ENCODE data around the gene KLHL3.

KLHL3 gene

DNA sequence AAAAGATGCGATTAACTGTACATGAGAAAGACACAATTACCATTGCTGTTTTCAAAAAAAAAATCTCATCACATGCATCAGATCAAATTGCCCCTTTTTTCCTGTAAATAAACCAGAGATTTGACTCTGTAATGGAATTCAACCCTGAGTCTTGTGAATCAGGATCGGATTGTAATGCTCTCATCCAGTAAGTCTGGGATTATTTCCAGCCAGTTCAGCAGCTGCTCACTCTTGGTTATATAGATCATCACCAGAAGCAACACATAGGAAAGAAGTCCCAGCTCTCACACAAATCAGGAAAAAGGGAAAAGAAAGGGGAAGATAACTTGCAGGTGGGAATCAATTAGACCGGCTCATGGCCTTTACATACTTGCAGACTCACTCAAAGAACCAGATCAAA, 138.9 kb downstream of the KLHL3 start:
- Histone ChIP-seq H3K4me3 (ENCODE audit: low read depth, low read length) (no peak overlapping the region), H3K9me3 (ENCODE audit: control insufficient read depth, insufficient read depth, low read depth, low read length) (no peaks in the 10 kb centered on the region), H3K27ac (ENCODE audit: low read depth, low read length) (no peak overlapping the region), H3K27me3 (ENCODE audit: control insufficient read depth, insufficient read depth, low read length) (peaks cover 43% of the 10 kb centered on the region), H3K4me1 (ENCODE audit: control insufficient read depth, insufficient read depth, low read length) (no peaks in the 10 kb centered on the region), H3K36me3 (ENCODE audit: control insufficient read depth, insufficient read depth, low read length) (no peaks in the 10 kb centered on the region), H3K9ac (ENCODE audit: low read length) (no peak overlapping the region)

- Histone ChIP-seq H3K27me3 (ENCODE audit: control insufficient read depth, insufficient read depth, low read length) (peaks cover 43% of the 10 kb centered on the region), H3K4me3 (ENCODE audit: low read depth, low read length) (no peak overlapping the region), H3K4me1 (ENCODE audit: control insufficient read depth, insufficient read depth, low read length) (no peaks in the 10 kb centered on the region)
Observed at GRCh38 chr5:137595396-137596079, 140.4 kb downstream of the KLHL3 start.

GRCh38 chr5:137594717-137595116, 141.2 kb downstream of the KLHL3 start:
- Histone ChIP-seq H3K27ac (ENCODE audit: low read depth, low read length) (no peak overlapping the region), H3K27me3 (ENCODE audit: control insufficient read depth, insufficient read depth, low read length) (peaks cover 38% of the 10 kb centered on the region), H3K36me3 (ENCODE audit: control insufficient read depth, insufficient read depth, low read length) (no peaks in the 10 kb centered on the region), H3K4me3 (ENCODE audit: low read depth, low read length) (no peak overlapping the region), H3K9ac (ENCODE audit: low read length) (no peak overlapping the region), H3K4me1 (ENCODE audit: control insufficient read depth, insufficient read depth, low read length) (no peaks in the 10 kb centered on the region), H3K9me3 (ENCODE audit: control insufficient read depth, insufficient read depth, low read depth, low read length) (no peaks in the 10 kb centered on the region)

More at GRCh38 chr5:137595396-137596079, 140.4 kb downstream of the KLHL3 start:
- H3K9ac ChIP-seq (ENCODE audit: low read length), result no peak overlapping the region
- no peaks in the 10 kb centered on the region for H3K36me3 ChIP-seq (ENCODE audit: control insufficient read depth, insufficient read depth, low read length)
- no peak overlapping the region for H3K27ac ChIP-seq (ENCODE audit: low read depth, low read length)
- no peaks in the 10 kb centered on the region for H3K9me3 ChIP-seq (ENCODE audit: control insufficient read depth, insufficient read depth, low read depth, low read length)

DNA sequence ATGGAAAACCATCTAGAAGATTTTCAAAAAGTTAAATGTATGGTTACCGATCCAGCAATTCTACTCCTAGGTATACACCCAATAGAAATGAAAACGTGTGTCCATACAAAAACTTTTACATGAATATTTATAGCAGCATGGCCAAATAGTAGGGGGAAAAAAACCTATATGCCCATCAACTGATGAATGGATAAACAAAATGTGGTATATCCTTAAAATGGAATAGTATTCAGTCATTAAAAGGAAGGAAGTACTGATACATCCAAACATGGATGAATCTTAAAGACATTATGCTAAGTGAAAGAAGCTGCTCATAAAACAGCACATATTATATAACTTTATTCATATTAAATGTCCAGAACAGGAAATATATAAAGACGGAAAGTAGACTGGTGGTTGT, 143.6 kb downstream of the KLHL3 start:
- Histone ChIP-seq H3K36me3 (ENCODE audit: control insufficient read depth, insufficient read depth, low read length) (no peaks in the 10 kb centered on the region), H3K27me3 (ENCODE audit: control insufficient read depth, insufficient read depth, low read length) (peaks cover 27% of the 10 kb centered on the region; the same call in 1 of the 2 replicates), H3K4me3 (ENCODE audit: low read depth, low read length) (no peak overlapping the region), H3K4me1 (ENCODE audit: control insufficient read depth, insufficient read depth, low read length) (no peaks in the 10 kb centered on the region), H3K9ac (ENCODE audit: low read length) (no peak overlapping the region), H3K27ac (ENCODE audit: low read depth, low read length) (no peak overlapping the region), H3K9me3 (ENCODE audit: control insufficient read depth, insufficient read depth, low read depth, low read length) (no peaks in the 10 kb centered on the region; the same call in 1 of the 2 replicates)

DNA sequence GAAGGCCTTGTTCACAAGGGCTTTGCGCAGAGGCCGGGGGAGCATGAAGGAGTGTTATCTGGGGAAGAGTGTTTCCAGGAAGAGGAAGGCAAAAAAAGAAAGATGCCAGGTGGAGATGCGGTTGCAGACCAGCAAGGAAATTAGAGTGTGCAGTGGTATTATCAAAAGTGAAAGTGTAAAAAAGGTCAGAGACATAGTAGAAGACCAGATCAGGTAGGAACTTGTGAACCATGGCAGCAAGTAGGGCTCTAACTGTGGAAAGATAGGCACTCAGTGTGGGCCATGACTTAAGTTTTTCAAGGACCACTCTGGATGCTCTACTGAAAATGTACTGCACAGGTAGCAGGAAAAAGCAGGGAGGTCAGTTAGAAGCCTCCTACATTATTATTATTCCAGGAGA, 146.7 kb downstream of the KLHL3 start:
- Histone ChIP-seq H3K4me1 (ENCODE audit: control insufficient read depth, insufficient read depth, low read length) (no peaks in the 10 kb centered on the region), H3K27me3 (ENCODE audit: control insufficient read depth, insufficient read depth, low read length) (peaks cover 8% of the 10 kb centered on the region; the same call in 1 of the 2 replicates), H3K4me3 (ENCODE audit: low read depth, low read length) (no peak overlapping the region)

GRCh38 chr5:137587919-137588318, 148.0 kb downstream of the KLHL3 start:
- peaks cover 8% of the 10 kb centered on the region; the same call in 1 of the 2 replicates for H3K27me3 ChIP-seq (ENCODE audit: control insufficient read depth, insufficient read depth, low read length)
- no peak overlapping the region for H3K4me3 ChIP-seq (ENCODE audit: low read depth, low read length)
- no peaks in the 10 kb centered on the region for H3K4me1 ChIP-seq (ENCODE audit: control insufficient read depth, insufficient read depth, low read length)
- no peak overlapping the region for H3K9ac ChIP-seq (ENCODE audit: low read length)
- H3K27ac ChIP-seq (ENCODE audit: low read depth, low read length), result no peak overlapping the region
- peaks cover 14% of the 10 kb centered on the region; the same call in 1 of the 2 replicates for H3K9me3 ChIP-seq (ENCODE audit: control insufficient read depth, insufficient read depth, low read depth, low read length)
- H3K36me3 ChIP-seq (ENCODE audit: control insufficient read depth, insufficient read depth, low read length), result no peaks in the 10 kb centered on the region

More for the DNA sequence above, 146.7 kb downstream of the KLHL3 start:
- Histone ChIP-seq H3K36me3 (ENCODE audit: control insufficient read depth, insufficient read depth, low read length) (no peaks in the 10 kb centered on the region), H3K27ac (ENCODE audit: low read depth, low read length) (no peak overlapping the region), H3K9ac (ENCODE audit: low read length) (no peak overlapping the region), H3K9me3 (ENCODE audit: control insufficient read depth, insufficient read depth, low read depth, low read length) (peaks cover 14% of the 10 kb centered on the region; the same call in 1 of the 2 replicates)

DNA sequence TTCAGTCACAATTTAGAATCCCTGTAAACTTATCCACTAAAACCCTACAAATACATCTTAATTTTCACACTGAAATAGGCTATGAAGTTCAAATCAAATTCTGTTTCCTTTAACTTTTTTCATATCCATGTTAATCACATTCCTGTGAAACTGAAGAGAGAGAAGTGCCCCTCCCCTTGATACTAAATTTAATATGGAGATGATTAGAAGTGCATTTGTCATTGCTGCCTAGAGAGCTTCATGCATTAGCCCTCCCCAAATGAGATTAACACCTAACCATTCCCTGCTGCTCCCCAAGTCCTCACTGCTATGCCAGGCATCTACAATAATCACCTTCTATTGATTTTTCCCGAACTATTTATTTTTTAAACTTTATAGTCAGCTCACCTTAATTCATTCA, 151.6 kb downstream of the KLHL3 start:
- Histone ChIP-seq H3K4me3 (ENCODE audit: low read depth, low read length) (no peak overlapping the region), H3K9me3 (ENCODE audit: control insufficient read depth, insufficient read depth, low read depth, low read length) (peaks cover 14% of the 10 kb centered on the region; the same call in 1 of the 2 replicates), H3K4me1 (ENCODE audit: control insufficient read depth, insufficient read depth, low read length) (no peaks in the 10 kb centered on the region)

GRCh38 chr5:137583129-137583528, 152.8 kb downstream of the KLHL3 start:
- Histone ChIP-seq H3K9ac (ENCODE audit: low read length) (no peak overlapping the region), H3K9me3 (ENCODE audit: control insufficient read depth, insufficient read depth, low read depth, low read length) (peaks cover 14% of the 10 kb centered on the region; the same call in 1 of the 2 replicates), H3K4me3 (ENCODE audit: low read depth, low read length) (no peak overlapping the region), H3K4me1 (ENCODE audit: control insufficient read depth, insufficient read depth, low read length) (no peaks in the 10 kb centered on the region), H3K27ac (ENCODE audit: low read depth, low read length) (no peak overlapping the region), H3K27me3 (ENCODE audit: control insufficient read depth, insufficient read depth, low read length) (peaks cover 3% of the 10 kb centered on the region; the same call in 1 of the 2 replicates), H3K36me3 (ENCODE audit: control insufficient read depth, insufficient read depth, low read length) (no peaks in the 10 kb centered on the region)

More for the DNA sequence above, 151.6 kb downstream of the KLHL3 start:
- Histone ChIP-seq H3K27ac (ENCODE audit: low read depth, low read length) (no peak overlapping the region), H3K9ac (ENCODE audit: low read length) (no peak overlapping the region), H3K36me3 (ENCODE audit: control insufficient read depth, insufficient read depth, low read length) (no peaks in the 10 kb centered on the region), H3K27me3 (ENCODE audit: control insufficient read depth, insufficient read depth, low read length) (peaks cover 8% of the 10 kb centered on the region; the same call in 1 of the 2 replicates)

- Histone ChIP-seq H3K4me3 (ENCODE audit: low read depth, low read length) (no peak overlapping the region), H3K27me3 (ENCODE audit: control insufficient read depth, insufficient read depth, low read length) (no peaks in the 10 kb centered on the region; the same call in 1 of the 2 replicates), H3K9me3 (ENCODE audit: control insufficient read depth, insufficient read depth, low read depth, low read length) (peaks cover 14% of the 10 kb centered on the region; the same call in 1 of the 2 replicates), H3K27ac (ENCODE audit: low read depth, low read length) (no peak overlapping the region), H3K4me1 (ENCODE audit: control insufficient read depth, insufficient read depth, low read length) (no peaks in the 10 kb centered on the region), H3K36me3 (ENCODE audit: control insufficient read depth, insufficient read depth, low read length) (no peaks in the 10 kb centered on the region), H3K9ac (ENCODE audit: low read length) (no peak overlapping the region)
Observed at GRCh38 chr5:137582218-137582617, 153.7 kb downstream of the KLHL3 start.

DNA sequence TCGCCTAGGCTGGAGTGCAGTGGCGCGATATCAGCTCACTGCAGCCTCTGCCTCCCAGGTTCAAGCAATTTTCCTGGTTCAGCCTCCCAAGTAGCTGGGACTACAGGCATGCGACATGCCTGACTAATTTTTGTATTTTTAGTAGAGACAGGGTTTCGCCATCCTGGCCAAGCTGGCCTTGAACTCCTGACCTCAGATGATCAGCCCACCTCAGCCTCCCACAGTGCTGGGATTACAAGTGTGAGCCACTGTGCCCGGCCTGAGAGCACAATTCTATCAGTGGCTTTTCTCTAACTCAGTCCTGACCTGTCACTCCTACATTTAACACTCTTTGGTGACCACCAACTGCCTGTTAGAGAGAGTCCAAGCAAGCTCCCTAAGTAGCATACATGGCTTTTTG, 154.1 kb downstream of the KLHL3 start:
- peaks cover 14% of the 10 kb centered on the region; the same call in 1 of the 2 replicates for H3K9me3 ChIP-seq (ENCODE audit: control insufficient read depth, insufficient read depth, low read depth, low read length)
- H3K4me3 ChIP-seq (ENCODE audit: low read depth, low read length), result no peak overlapping the region
- H3K9ac ChIP-seq (ENCODE audit: low read length), result no peak overlapping the region
- no peaks in the 10 kb centered on the region; the same call in 1 of the 2 replicates for H3K27me3 ChIP-seq (ENCODE audit: control insufficient read depth, insufficient read depth, low read length)
- no peak overlapping the region for H3K27ac ChIP-seq (ENCODE audit: low read depth, low read length)
- no peaks in the 10 kb centered on the region for H3K4me1 ChIP-seq (ENCODE audit: control insufficient read depth, insufficient read depth, low read length)
- no peaks in the 10 kb centered on the region for H3K36me3 ChIP-seq (ENCODE audit: control insufficient read depth, insufficient read depth, low read length)

GRCh38 chr5:137580030-137580429, 155.9 kb downstream of the KLHL3 start:
- Histone ChIP-seq H3K9me3 (ENCODE audit: control insufficient read depth, insufficient read depth, low read depth, low read length) (0 out of 2 replicates have a peak, but pooled peaks cover 1% of the 10 kb centered on the region), H3K9ac (ENCODE audit: low read length) (no peak overlapping the region), H3K36me3 (ENCODE audit: control insufficient read depth, insufficient read depth, low read length) (no peaks in the 10 kb centered on the region), H3K27ac (ENCODE audit: low read depth, low read length) (no peak overlapping the region), H3K4me3 (ENCODE audit: low read depth, low read length) (no peak overlapping the region), H3K4me1 (ENCODE audit: control insufficient read depth, insufficient read depth, low read length) (no peaks in the 10 kb centered on the region), H3K27me3 (ENCODE audit: control insufficient read depth, insufficient read depth, low read length) (no peaks in the 10 kb centered on the region; the same call in 1 of the 2 replicates)

Data from HUES6 (cell line).